Hematopoietic multipotent progenitor cell treated with erythropoietin and hydrocortisone succinate and interleukin-3 and kit ligand, for 8 days (in vitro differentiated cells): ENCODE data around the gene ZNF253.
"Not testable (repeated sequence)": the region's sequence is repeated elsewhere in the genome, so short reads cannot be mapped to it uniquely, and the experiment has no call there.

ENCODE experiments used
- DNase-seq: peaks from one replicate; pipeline ENCODE4 v3.0.0-alpha.2; 2015

The ZNF253 gene

GRCh38 chr19:19900139-19900728 lies 34.6 kb downstream of the ZNF253 start:
- DNase-seq = peak; percentile 22

GRCh38 chr19:19900729-19901444 lies 35.2 kb downstream of the ZNF253 start, which contains the start of gene ZNF93:
ZNF93 (plus strand) TSS chr19:19900946; CDS start chr19:19901089, 143 bp downstream.
- DNase-seq = peak; percentile 73

GRCh38 chr19:19907551-19907950 lies 41.9 kb downstream of the ZNF253 start:
- DNase-seq = not testable (repeated sequence)

GRCh38 chr19:19909654-19910053 lies 44.0 kb downstream of the ZNF253 start:
- no peak for DNase-seq

- DNase-seq = no peak
These were observed 45.5 kb downstream of the ZNF253 start for GRCh38 chr19:19911150-19911549.

- no peak for DNase-seq
These were observed 48.9 kb downstream of the ZNF253 start for GRCh38 chr19:19914596-19914995.

GRCh38 chr19:19930417-19930816 lies 64.7 kb downstream of the ZNF253 start:
- peak; percentile 3 for DNase-seq

- DNase-seq = not testable (repeated sequence)
These were observed 68.0 kb downstream of the ZNF253 start for GRCh38 chr19:19933432-19934314.

- DNase-seq = no peak
These were observed 71.7 kb downstream of the ZNF253 start for GRCh38 chr19:19937403-19937802.

- DNase-seq = no peak
These were observed 72.8 kb downstream of the ZNF253 start for GRCh38 chr19:19938449-19938848.

GRCh38 chr19:19943848-19944582 lies 78.3 kb downstream of the ZNF253 start:
- no peak for DNase-seq
